ENCODE data around the gene RMND1. TPM values are rescaled to one million over a fixed set of nuclear protein-coding genes. Genes with fewer than 3 reads are reported as not detected.
A peak's percentile ranks its signal among the peaks of the same experiment; 100 is the strongest.

RMND1 gene
- total RNA-seq, 1 donor from 2014 or later, result 27.4 TPM

- no peaks in the 10 kb centered on the region for H3K36me3 Mint-ChIP-seq (ENCODE audit: low read depth)
- H3K9me3 Mint-ChIP-seq, result no peaks in the 10 kb centered on the region
- no peak for DNase-seq (ENCODE audit: low read depth, low spot score)
- peaks cover 34% of the 10 kb centered on the region for H3K4me1 Mint-ChIP-seq
- no peak overlapping the region for H3K4me3 Mint-ChIP-seq
- H3K27ac Mint-ChIP-seq (ENCODE audit: unreplicated experiment), result no peak overlapping the region
- TF ChIP-seq CTCF (conservative IDR thresholded peaks at IDR 0.05), result no peak
- no peaks in the 10 kb centered on the region for H3K27me3 Mint-ChIP-seq (ENCODE audit: low read depth)
Measured at GRCh38 chr6:151381722-151382121, 70.2 kb downstream of the RMND1 start.

- Mint-ChIP-seq H3K4me3 (no peak overlapping the region), H3K27me3 (ENCODE audit: low read depth) (no peaks in the 10 kb centered on the region), H3K4me1 (peaks cover 43% of the 10 kb centered on the region), H3K9me3 (no peaks in the 10 kb centered on the region), H3K36me3 (ENCODE audit: low read depth) (no peaks in the 10 kb centered on the region), H3K27ac (ENCODE audit: unreplicated experiment) (peak overlapping the region; percentile 51)
- DNase-seq (ENCODE audit: low read depth, low spot score), result no peak
- TF ChIP-seq CTCF (conservative IDR thresholded peaks at IDR 0.05), result no peak
Measured at GRCh38 chr6:151380848-151381205, 71.1 kb downstream of the RMND1 start.

GRCh38 chr6:151379933-151380847, 71.7 kb downstream of the RMND1 start:
- Mint-ChIP-seq H3K36me3 (ENCODE audit: low read depth) (no peaks in the 10 kb centered on the region), H3K9me3 (no peaks in the 10 kb centered on the region), H3K27ac (ENCODE audit: unreplicated experiment) (peak overlapping the region; percentile 15), H3K4me1 (peaks cover 48% of the 10 kb centered on the region), H3K27me3 (ENCODE audit: low read depth) (no peaks in the 10 kb centered on the region), H3K4me3 (no peak overlapping the region)
- TF ChIP-seq CTCF (conservative IDR thresholded peaks at IDR 0.05), result no peak
- no peak for DNase-seq (ENCODE audit: low read depth, low spot score)

GRCh38 chr6:151377095-151377494, 74.8 kb downstream of the RMND1 start:
- H3K9me3 Mint-ChIP-seq, result no peaks in the 10 kb centered on the region
- DNase-seq (ENCODE audit: low read depth, low spot score), result no peak
- H3K27me3 Mint-ChIP-seq (ENCODE audit: low read depth), result no peaks in the 10 kb centered on the region
- peaks cover 68% of the 10 kb centered on the region for H3K4me1 Mint-ChIP-seq
- TF ChIP-seq CTCF (conservative IDR thresholded peaks at IDR 0.05), result no peak
- H3K4me3 Mint-ChIP-seq, result peak overlapping the region; percentile 4
- no peak overlapping the region for H3K27ac Mint-ChIP-seq (ENCODE audit: unreplicated experiment)
- peaks cover under 1% of the 10 kb centered on the region for H3K36me3 Mint-ChIP-seq (ENCODE audit: low read depth)

- H3K9me3 Mint-ChIP-seq, result no peaks in the 10 kb centered on the region
- no peak for DNase-seq (ENCODE audit: low read depth, low spot score)
- H3K4me3 Mint-ChIP-seq, result peak overlapping the region; percentile 74
- peaks cover 71% of the 10 kb centered on the region for H3K4me1 Mint-ChIP-seq
- peak; percentile 18 for TF ChIP-seq CTCF (conservative IDR thresholded peaks at IDR 0.05)
- H3K27me3 Mint-ChIP-seq (ENCODE audit: low read depth), result no peaks in the 10 kb centered on the region
- H3K27ac Mint-ChIP-seq (ENCODE audit: unreplicated experiment), result peak overlapping the region; percentile 59
- H3K36me3 Mint-ChIP-seq (ENCODE audit: low read depth), result peaks cover 6% of the 10 kb centered on the region
Measured at GRCh38 chr6:151376440-151376839, 75.5 kb downstream of the RMND1 start.

Measured in neural crest cell (in vitro differentiated cells).